Spleen (tissue), 7 donors: ENCODE data around the gene FAM181B.

Source experiments
- CTCF ChIP-seq, 11 experiments: fragments of 200-600 bp in 7 of 11; fragments of 450-650 bp in 4 of 11; sonication (generic) in 4 of 11; IDR thresholded peaks in 8 of 11; conservative IDR thresholded peaks in 3 of 11; 1 replicate in 7 of 11; 2 replicates in 4 of 11; pipeline versions ENCODE4 v1.4.0 to v1.8.0; 2016 to 2021; ENCODE audit warnings: antibody characterized with exemption in 11 of 11, inconsistent platforms in 4 of 11, mild to moderate bottlenecking in 1 of 11
- POLR2A ChIP-seq, 3 donors: fragments of 450-650 bp; IDR thresholded peaks; one replicate each; pipeline ENCODE4 v1.5.1; 2017; ENCODE audit warnings: antibody characterized with exemption in 3 of 3, mild to moderate bottlenecking in 1 of 3
- POLR2AphosphoS5 ChIP-seq, 3 donors: sonication (generic); formaldehyde crosslinking; IDR thresholded peaks; one replicate each; pipeline ENCODE4 v1.5.1; 2017; ENCODE audit warnings: antibody characterized with exemption in 3 of 3
- donor health status: DM: no; HTN: no; CAD: no; lungs with moderate emphysema.
- donor health status: DM: no; HTN: no; CAD: no.
- donor health status: DM: no; HTN: no; CAD: no.

GRCh38 chr11:82771781-82772180 is 38.1 kb upstream of the FAM181B start:
- no peak for TF ChIP-seq CTCF (IDR thresholded peaks at IDR 0.05 in 8 of 11, conservative IDR thresholded peaks at IDR 0.05 in 3 of 11)
- no peak for TF ChIP-seq POLR2A (IDR thresholded peaks at IDR 0.05)
- TF ChIP-seq POLR2AphosphoS5 (IDR thresholded peaks at IDR 0.05), result no peak
